BLaER1 treated with 17β-estradiol and CSF1 and Interleukin-3, amounts not matched to agents 10 nM and 100 nM (cell line): ENCODE data around the gene HAGH.
"Not testable (repeated sequence)": the region's sequence is repeated elsewhere in the genome, so short reads cannot be mapped to it uniquely, and the experiment has no call there.

ENCODE experiments used
- H3K27ac ChIP-seq, 11 experiments: shearing (Covaris generic); formaldehyde crosslinking; 2 replicates each; pipeline ENCODE4 v1.8.1; 2022
- H3K27me3 ChIP-seq, 11 experiments: shearing (Covaris generic); formaldehyde crosslinking; 2 replicates each; pipeline ENCODE4 v1.8.1; 2022
- H3K36me3 ChIP-seq, 11 experiments: shearing (Covaris generic); formaldehyde crosslinking; 2 replicates each; pipeline ENCODE4 v1.8.1; 2022
- H3K4me1 ChIP-seq, 10 experiments: shearing (Covaris generic); formaldehyde crosslinking; 2 replicates each; pipeline ENCODE4 v1.8.1; 2022
- H3K4me2 ChIP-seq, 11 experiments: shearing (Covaris generic); formaldehyde crosslinking; 2 replicates each; pipeline ENCODE4 v1.8.1; 2022
- H3K4me3 ChIP-seq, 10 experiments: shearing (Covaris generic); formaldehyde crosslinking; 2 replicates each; pipeline ENCODE4 v1.8.1; 2022
- H3K9ac ChIP-seq, 11 experiments: shearing (Covaris generic); formaldehyde crosslinking; 2 replicates each; pipeline ENCODE4 v1.8.1; 2022
- H3K9me3 ChIP-seq, 11 experiments: shearing (Covaris generic); formaldehyde crosslinking; replicated peaks in 1 of 11; 2 replicates each; pipeline ENCODE4 v1.8.1; 2022
- H4K20me1 ChIP-seq, 11 experiments: shearing (Covaris generic); formaldehyde crosslinking; 2 replicates each; pipeline ENCODE4 v1.8.1; 2022
- Cebpa-rat ChIP-seq, 11 experiments: shearing (Covaris generic); IDR thresholded peaks; 2 replicates each; pipeline ENCODE4 v1.8.1; 2022

Gene HAGH

GRCh38 chr16:1826691-1827573, at the start of gene HAGH, which contains the start of gene FAHD1:
HAGH (minus strand) TSS chr16:1826825; CDS start chr16:1826787, 38 bp downstream.
FAHD1 (plus strand) TSS chr16:1827206; CDS start chr16:1827239, 33 bp downstream.
- H3K27me3 ChIP-seq, result no peaks in the 10 kb centered on the region
- peak within 1 kb of the TSS; percentile 73 to 96 (median 85) for H3K4me3 ChIP-seq
- H3K36me3 ChIP-seq, result peaks cover 17 to 40% (median 27%) of the 10 kb centered on the region in 11 experiments; a peak in 20 of 22 replicates
- H4K20me1 ChIP-seq, result peaks cover 5 to 59% (median 27%) of the 10 kb centered on the region in 11 experiments; a peak in 16 of 22 replicates
- no peaks in the 10 kb centered on the region for H3K9me3 ChIP-seq
- H3K4me1 ChIP-seq, result peaks cover 32 to 54% (median 34%) of the 10 kb centered on the region in 10 experiments
- TF ChIP-seq Cebpa-rat (IDR thresholded peaks at IDR 0.05), result no peak
- H3K9ac ChIP-seq, result peak within 1 kb of the TSS; percentile 81 to 91 (median 86)
- H3K4me2 ChIP-seq, result peak within 1 kb of the TSS; percentile 88 to 100 (median 97)
- H3K27ac ChIP-seq, result peak within 1 kb of the TSS; percentile 54 to 91 (median 79)

- H3K27me3 ChIP-seq, H3K9ac ChIP-seq, H4K20me1 ChIP-seq, H3K9me3 ChIP-seq, H3K4me1 ChIP-seq, H3K4me2 ChIP-seq, H3K36me3 ChIP-seq, H3K27ac ChIP-seq, H3K4me3 ChIP-seq: not testable (repeated sequence)
Measured at GRCh38 chr16:1876066-1876465, 49.4 kb upstream of the HAGH start.

- no peaks in the 10 kb centered on the region for H4K20me1 ChIP-seq
- no peak overlapping the region for H3K4me3 ChIP-seq
- H3K9me3 ChIP-seq, result peaks cover 0 to 5% (median 0%) of the 10 kb centered on the region in 11 experiments; a peak in 3 of 22 replicates
- H3K27me3 ChIP-seq, result no peaks in the 10 kb centered on the region
- H3K4me1 ChIP-seq, result peaks cover 0 to 9% (median 0%) of the 10 kb centered on the region in 10 experiments; a peak in 4 of 20 replicates
- H3K27ac ChIP-seq, result no peak overlapping the region
- no peak for TF ChIP-seq Cebpa-rat (IDR thresholded peaks at IDR 0.05)
- H3K4me2 ChIP-seq, result no peak overlapping the region; a peak in 1 of 22 replicates
- no peaks in the 10 kb centered on the region for H3K36me3 ChIP-seq
- no peak overlapping the region for H3K9ac ChIP-seq
Measured at GRCh38 chr16:1874854-1875253, 48.2 kb upstream of the HAGH start.

- peaks cover 0 to 5% (median 0%) of the 10 kb centered on the region in 11 experiments; a peak in 3 of 22 replicates for H3K9me3 ChIP-seq
- H4K20me1 ChIP-seq, result no peaks in the 10 kb centered on the region
- no peaks in the 10 kb centered on the region for H3K36me3 ChIP-seq
- H3K27me3 ChIP-seq, result no peaks in the 10 kb centered on the region
- no peak within 1 kb of the TSS for H3K4me2 ChIP-seq
- no peak within 1 kb of the TSS for H3K27ac ChIP-seq
- TF ChIP-seq Cebpa-rat (IDR thresholded peaks at IDR 0.05), result no peak
- H3K9ac ChIP-seq, result no peak within 1 kb of the TSS
- peaks cover 0 to 9% (median 0%) of the 10 kb centered on the region in 10 experiments; a peak in 4 of 20 replicates for H3K4me1 ChIP-seq
- no peak within 1 kb of the TSS for H3K4me3 ChIP-seq
Measured at GRCh38 chr16:1871974-1872635, 45.5 kb upstream of the HAGH start, which contains the start of gene MEIOB. MEIOB (minus strand) TSS chr16:1872164; CDS start chr16:1868175, 3,989 bp downstream.

- H3K4me2 ChIP-seq, result no peak overlapping the region
- no peak overlapping the region for H3K4me3 ChIP-seq
- no peaks in the 10 kb centered on the region for H3K27me3 ChIP-seq
- H3K27ac ChIP-seq, result no peak overlapping the region
- H3K9ac ChIP-seq, result no peak overlapping the region; a peak in 1 of 22 replicates
- TF ChIP-seq Cebpa-rat (IDR thresholded peaks at IDR 0.05), result no peak
- peaks cover 0 to 9% (median 0%) of the 10 kb centered on the region in 10 experiments; a peak in 4 of 20 replicates for H3K4me1 ChIP-seq
- H3K9me3 ChIP-seq, result peaks cover 0 to 5% (median 0%) of the 10 kb centered on the region in 11 experiments; a peak in 3 of 22 replicates
- H4K20me1 ChIP-seq, result no peaks in the 10 kb centered on the region
- no peaks in the 10 kb centered on the region for H3K36me3 ChIP-seq
Measured at GRCh38 chr16:1870365-1871082, 43.9 kb upstream of the HAGH start.

GRCh38 chr16:1865902-1866690, 39.5 kb upstream of the HAGH start:
- H3K4me3 ChIP-seq, result no peak overlapping the region
- H3K27ac ChIP-seq, result no peak overlapping the region
- no peak overlapping the region for H3K9ac ChIP-seq
- H3K4me1 ChIP-seq, result no peaks in the 10 kb centered on the region
- H3K9me3 ChIP-seq, result no peaks in the 10 kb centered on the region
- no peaks in the 10 kb centered on the region for H4K20me1 ChIP-seq
- no peaks in the 10 kb centered on the region for H3K36me3 ChIP-seq
- H3K4me2 ChIP-seq, result no peak overlapping the region
- TF ChIP-seq Cebpa-rat (IDR thresholded peaks at IDR 0.05), result no peak
- no peaks in the 10 kb centered on the region for H3K27me3 ChIP-seq

- Histone ChIP-seq H3K27me3 (peaks cover 0 to 10% (median 4%) of the 10 kb centered on the region in 11 experiments; a peak in 11 of 22 replicates), H4K20me1 (no peaks in the 10 kb centered on the region), H3K4me3 (no peak overlapping the region), H3K27ac (no peak overlapping the region), H3K9me3 (no peaks in the 10 kb centered on the region), H3K9ac (no peak overlapping the region), H3K4me2 (peak overlapping the region in 2 of 11 experiments; percentile 50 to 56; a peak in 3 of 22 replicates), H3K4me1 (peaks cover 0 to 6% (median 3%) of the 10 kb centered on the region in 10 experiments; a peak in 8 of 20 replicates), H3K36me3 (no peaks in the 10 kb centered on the region)
- TF ChIP-seq Cebpa-rat (IDR thresholded peaks at IDR 0.05), result no peak
Measured at GRCh38 chr16:1863681-1864460, 37.2 kb upstream of the HAGH start.
